AG04449 (cell line): Measurements from ENCODE around the gene FHOD1.

ENCODE experiments used
- CTCF ChIA-PET: fragments of 350-600 bp; formaldehyde crosslinking; extraction: SDS; loops from one replicate; lab custom pipeline; 2021; ENCODE audit warnings: antibody characterized with exemption; lab: Yijun Ruan, JAX
- POLR2A ChIA-PET: fragments of 400-600, 350-600 bp; formaldehyde crosslinking; extraction: SDS; loops from one replicate; lab custom pipeline; 2020; ENCODE audit warnings: antibody characterized with exemption, inconsistent platforms; lab: Yijun Ruan, JAX
- DNase-seq: peaks from one replicate; pipeline ENCODE4 v3.0.0-alpha.2; 2010; ENCODE audit warnings: low read depth, low spot score
- H3K4me3 ChIP-seq: 2 replicates; pipeline ENCODE4 v1.5.1; 2011; ENCODE audit warnings: low read depth, mild to moderate bottlenecking, control low read depth, low read length
- CTCF ChIP-seq: IDR thresholded peaks from one replicate; pipeline ENCODE4 v1.5.1; 2011; ENCODE audit warnings: mild to moderate bottlenecking, moderate library complexity, low read length, control low read depth, inconsistent platforms; ENCODE audit not compliant: insufficient read depth; ENCODE audit errors: missing control alignments

FHOD1 gene

GRCh38 chr16:67223992-67224391 is 23.3 kb downstream of the FHOD1 start:
- H3K4me3 ChIP-seq, result no peak overlapping the region
- no peak for DNase-seq
- POLR2A ChIA-PET, result interaction anchor here (0.6 to 1.3 kb wide), 3 partner anchors 14 to 22 kb away, joined by 3 to 4 read pairs (median 3); no protein-coding TSS in a partner anchor
- CTCF ChIA-PET, result interaction anchor here (1.0 to 1.5 kb wide), 4 partner anchors 11 to 36 kb away, joined by 3 to 5 read pairs (median 3); partner anchors contain the start of gene ELMO3
- TF ChIP-seq CTCF, result no peak

GRCh38 chr16:67216612-67217490 is 30.4 kb downstream of the FHOD1 start:
- TF ChIP-seq CTCF, result no peak
- no peak for DNase-seq
- ChIA-PET CTCF (no interaction called here), POLR2A (interaction anchor here (0.9 kb wide), 1 partner anchor 9 kb away, joined by 3 read pairs; no protein-coding TSS in a partner anchor)
- H3K4me3 ChIP-seq, result no peak overlapping the region

GRCh38 chr16:67215706-67216105 is 31.6 kb downstream of the FHOD1 start:
- POLR2A ChIA-PET, result no interaction called here
- DNase-seq, result no peak
- no peak overlapping the region for H3K4me3 ChIP-seq
- CTCF ChIA-PET, result interaction anchor here (10.5 kb wide), 1 partner anchor 19 kb away, joined by 83 read pairs; the partner anchor contains the start of genes E2F4 and ELMO3
- no peak for TF ChIP-seq CTCF

- CTCF ChIA-PET, result interaction anchor here (0.6 to 10.5 kb wide), 6 partner anchors 10 to 45 kb away, joined by 3 to 83 read pairs (median 3); partner anchors contain the start of genes E2F4, ELMO3 and TMEM208
- no peak for DNase-seq
- H3K4me3 ChIP-seq, result no peak overlapping the region
- no peak for TF ChIP-seq CTCF
- POLR2A ChIA-PET, result no interaction called here
These were observed 33.9 kb downstream of the FHOD1 start for GRCh38 chr16:67213197-67214019.

- ChIA-PET POLR2A (no interaction called here), CTCF (interaction anchor here (0.6 to 10.5 kb wide), 4 partner anchors 14 to 46 kb away, joined by 3 to 83 read pairs (median 3); partner anchors contain the start of genes E2F4, ELMO3 and TMEM208)
- no peak for TF ChIP-seq CTCF
- DNase-seq, result no peak
- no peak overlapping the region for H3K4me3 ChIP-seq
These were observed 34.5 kb downstream of the FHOD1 start for GRCh38 chr16:67212766-67213165.
